Fibroblast of lung (primary cell): Measurements from ENCODE around the gene SFXN1.

Experiments used
- EZH2 ChIP-seq: IDR thresholded peaks from 2 replicates; pipeline ENCODE4 v1.5.1; 2012; ENCODE audit warnings: low read length, control low read depth, mild to moderate bottlenecking; ENCODE audit errors: missing control alignments
- TF ChIP-seq, protein P1 (sequence below), 2 donors: IDR thresholded peaks in 1 of 2; conservative IDR thresholded peaks in 1 of 2; 1 replicate in 1 of 2; 2 replicates in 1 of 2; pipeline ENCODE4 v1.5.1; 2011 to 2012; ENCODE audit warnings: low read length in 2 of 2, control low read depth in 1 of 2, inconsistent platforms in 1 of 2, low read depth in 1 of 2, mild to moderate bottlenecking in 1 of 2

DNA sequence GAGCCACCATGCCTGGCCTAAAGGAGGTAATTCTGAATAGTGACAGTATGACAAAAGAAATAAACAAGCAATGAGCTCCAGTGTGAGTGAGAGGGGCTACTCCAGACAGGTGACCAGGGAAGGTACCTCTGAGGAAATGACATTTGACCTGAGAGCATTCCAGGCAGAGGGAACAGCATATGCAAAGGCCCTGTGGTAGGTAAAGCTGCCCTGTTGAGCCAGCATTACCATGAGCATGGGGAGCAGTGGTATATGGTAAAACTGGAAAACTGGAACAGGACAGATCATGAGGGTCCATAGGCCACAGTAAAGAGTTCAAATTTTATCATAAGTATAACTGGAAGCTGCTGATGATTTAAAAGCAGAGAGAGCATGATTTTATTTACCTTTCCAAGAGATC, 6.0 kb upstream of the SFXN1 start:
- TF ChIP-seq, protein P1, sequence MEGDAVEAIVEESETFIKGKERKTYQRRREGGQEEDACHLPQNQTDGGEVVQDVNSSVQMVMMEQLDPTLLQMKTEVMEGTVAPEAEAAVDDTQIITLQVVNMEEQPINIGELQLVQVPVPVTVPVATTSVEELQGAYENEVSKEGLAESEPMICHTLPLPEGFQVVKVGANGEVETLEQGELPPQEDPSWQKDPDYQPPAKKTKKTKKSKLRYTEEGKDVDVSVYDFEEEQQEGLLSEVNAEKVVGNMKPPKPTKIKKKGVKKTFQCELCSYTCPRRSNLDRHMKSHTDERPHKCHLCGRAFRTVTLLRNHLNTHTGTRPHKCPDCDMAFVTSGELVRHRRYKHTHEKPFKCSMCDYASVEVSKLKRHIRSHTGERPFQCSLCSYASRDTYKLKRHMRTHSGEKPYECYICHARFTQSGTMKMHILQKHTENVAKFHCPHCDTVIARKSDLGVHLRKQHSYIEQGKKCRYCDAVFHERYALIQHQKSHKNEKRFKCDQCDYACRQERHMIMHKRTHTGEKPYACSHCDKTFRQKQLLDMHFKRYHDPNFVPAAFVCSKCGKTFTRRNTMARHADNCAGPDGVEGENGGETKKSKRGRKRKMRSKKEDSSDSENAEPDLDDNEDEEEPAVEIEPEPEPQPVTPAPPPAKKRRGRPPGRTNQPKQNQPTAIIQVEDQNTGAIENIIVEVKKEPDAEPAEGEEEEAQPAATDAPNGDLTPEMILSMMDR (conservative IDR thresholded peaks at IDR 0.05 in 1 of 2, IDR thresholded peaks at IDR 0.05 in 1 of 2; ENCODE audit: low read depth in 1 of 2, low read length in 2 of 2) = no peak
- no peak for TF ChIP-seq EZH2
